CD8-positive, alpha-beta memory T cell (primary cell): ENCODE measurements around the gene DCST1. TPM values are rescaled to one million over a fixed set of nuclear protein-coding genes. Genes with fewer than 3 reads are reported as not detected.
"Not testable (repeated sequence)": the region's sequence is repeated elsewhere in the genome, so short reads cannot be mapped to it uniquely, and the experiment has no call there.

ENCODE experiments used
- CTCF ChIA-PET: fragments of 350-600 bp; sonication (Branson Sonifier 250); formaldehyde crosslinking; loops from one replicate; lab custom pipeline; 2021; ENCODE audit warnings: antibody characterized with exemption; lab: Charles Lee
- POLR2A ChIA-PET: fragments of 350-600 bp; sonication (Branson Sonifier 250); formaldehyde crosslinking; loops from one replicate; lab custom pipeline; 2021; ENCODE audit warnings: antibody characterized with exemption; lab: Charles Lee
- DNase-seq, 5 donors: peaks; one replicate each; pipeline versions ENCODE4 v3.0.0 to v3.0.0-alpha.2; 2020 to 2022; ENCODE audit warnings: mixed read lengths in 1 of 5
- H3K27ac ChIP-seq: one replicate; pipeline ENCODE4 v1.7.0; 2013; ENCODE audit warnings: low read depth, mild to moderate bottlenecking, low read length, moderate library complexity
- H3K27me3 ChIP-seq: 2 replicates; pipeline ENCODE4 v1.7.0; 2013; ENCODE audit warnings: low read length, mild to moderate bottlenecking; ENCODE audit not compliant: insufficient read depth, poor library complexity, severe bottlenecking
- H3K36me3 ChIP-seq: 2 replicates; pipeline ENCODE4 v1.7.0; 2013; ENCODE audit warnings: mild to moderate bottlenecking, low read length, moderate library complexity; ENCODE audit not compliant: insufficient read depth
- H3K4me1 ChIP-seq: 2 replicates; pipeline ENCODE4 v1.7.0; 2013; ENCODE audit warnings: mild to moderate bottlenecking, low read length, moderate library complexity; ENCODE audit not compliant: insufficient read depth
- H3K4me3 ChIP-seq: 2 replicates; pipeline ENCODE4 v1.7.0; 2013; ENCODE audit warnings: mild to moderate bottlenecking, low read length
- H3K9me3 ChIP-seq: 2 replicates; pipeline ENCODE4 v1.7.0; 2013; ENCODE audit warnings: mild to moderate bottlenecking, low read length
- H3K27ac Mint-ChIP-seq, 8 donors: one replicate each; pipeline ENCODE4 v1.8.0; 2020 to 2021; ENCODE audit warnings: mixed read lengths in 8 of 8, mild to moderate bottlenecking in 6 of 8, inconsistent platforms in 3 of 8, moderate library complexity in 3 of 8
- H3K27me3 Mint-ChIP-seq, 2 donors: one replicate each; pipeline ENCODE4 v1.8.0; 2020 to 2021; ENCODE audit warnings: mixed read lengths in 2 of 2, mild to moderate bottlenecking in 1 of 2, moderate library complexity in 1 of 2
- H3K36me3 Mint-ChIP-seq, 3 donors: one replicate each; pipeline ENCODE4 v1.8.0; 2020 to 2021; ENCODE audit warnings: mixed read lengths in 3 of 3, inconsistent platforms in 1 of 3, mild to moderate bottlenecking in 1 of 3
- H3K4me1 Mint-ChIP-seq, 3 donors: one replicate each; pipeline ENCODE4 v1.8.0; 2020 to 2021; ENCODE audit warnings: mixed read lengths in 3 of 3, inconsistent platforms in 1 of 3, mild to moderate bottlenecking in 1 of 3
- H3K4me3 Mint-ChIP-seq, 7 donors: one replicate each; pipeline ENCODE4 v1.8.0; 2020 to 2021; ENCODE audit warnings: mixed read lengths in 7 of 7, mild to moderate bottlenecking in 6 of 7, moderate library complexity in 4 of 7, inconsistent platforms in 2 of 7
- H3K9me3 Mint-ChIP-seq, 5 donors: one replicate each; pipeline ENCODE4 v1.8.0; 2020 to 2022; ENCODE audit warnings: mixed read lengths in 5 of 5, mild to moderate bottlenecking in 3 of 5, moderate library complexity in 2 of 5, inconsistent platforms in 1 of 5
- polyA plus RNA-seq: library from polyadenylated mRNA; unstranded; fragments of 300-500 nt; fragmentation: Illumina TruSeq; gene quantifications from one replicate; pipeline ENCODE4 v1.2.3, GENCODE V29; 2021
- total RNA-seq, 2 experiments: library from RNA; stranded (reverse); gene quantifications; one replicate each; pipeline ENCODE4 v1.2.3, GENCODE V29; 2021

The DCST1 gene
- total and polyA plus RNA-seq, 3 experiments from 2014 or later, result not detected

DNA sequence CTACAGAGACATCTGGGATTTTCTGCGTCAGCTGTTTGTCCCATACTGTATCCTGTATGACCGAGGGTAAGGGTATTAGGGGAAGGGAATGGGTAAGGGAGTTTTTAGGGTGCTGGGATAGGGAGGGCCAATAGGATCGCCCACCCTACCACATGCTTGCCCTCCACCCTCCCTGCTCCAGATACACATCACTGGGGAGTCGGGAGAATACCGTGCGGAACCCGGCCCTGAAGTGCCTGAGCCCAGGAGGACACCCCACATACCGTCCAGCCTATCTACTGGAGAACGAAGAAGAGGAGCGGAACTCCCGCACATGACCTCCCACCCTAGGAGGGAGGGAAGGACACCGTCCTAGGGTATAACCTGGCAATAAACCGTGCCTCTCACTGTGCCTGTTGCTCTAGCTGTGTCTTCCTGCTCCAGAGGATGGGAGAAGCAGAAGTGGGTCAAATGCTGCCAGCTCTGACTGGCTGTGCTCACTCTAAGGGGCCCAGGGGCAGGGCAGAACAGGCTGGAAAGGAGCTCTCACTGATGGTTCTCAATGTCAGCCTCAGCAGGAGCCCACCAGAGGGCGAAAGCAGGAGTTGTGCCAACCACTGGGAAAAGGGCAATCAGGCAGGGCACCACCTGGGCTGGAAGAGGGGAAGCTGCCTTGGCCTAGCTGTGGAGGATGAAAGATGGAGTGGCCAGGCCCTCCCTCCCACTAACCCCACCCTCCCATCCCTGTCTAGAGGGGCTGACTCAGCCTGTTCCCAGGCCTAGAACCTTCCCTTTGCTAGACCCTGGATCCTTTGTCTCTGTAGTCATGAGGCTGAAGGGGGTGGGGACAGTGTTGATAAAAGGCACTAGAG lies 40.7 kb upstream of the DCST1 start:
- Histone ChIP-seq H3K4me3 (no peak overlapping the region), H3K27ac (no peak overlapping the region), H3K9me3 (no peaks in the 10 kb centered on the region), H3K27me3 (no peaks in the 10 kb centered on the region), H3K36me3 (peaks cover 19% of the 10 kb centered on the region), H3K4me1 (peaks cover 8% of the 10 kb centered on the region)
- no peaks in the 10 kb centered on the region for H3K27me3 Mint-ChIP-seq
- no peak overlapping the region for H3K4me3 Mint-ChIP-seq
- peak in 1 of 5 donors; percentile 35 for DNase-seq
- H3K4me1 Mint-ChIP-seq, result peaks cover 13 to 24% (median 19%) of the 10 kb centered on the region in 3 donors
- CTCF ChIA-PET, result interaction anchor here (0.5 to 13.6 kb wide), 4 partner anchors 12 to 68 kb away, joined by 3 to 207 read pairs (median 3); no protein-coding TSS in a partner anchor
- POLR2A ChIA-PET, result interaction anchor here (0.5 to 2.3 kb wide), 2 partner anchors 9 to 12 kb away, joined by 4 to 7 read pairs; partner anchors contain the start of gene FLAD1
- no peaks in the 10 kb centered on the region for H3K9me3 Mint-ChIP-seq
- H3K27ac Mint-ChIP-seq, result no peak overlapping the region
- peaks cover 4 to 41% (median 5%) of the 10 kb centered on the region in 3 donors for H3K36me3 Mint-ChIP-seq

DNA sequence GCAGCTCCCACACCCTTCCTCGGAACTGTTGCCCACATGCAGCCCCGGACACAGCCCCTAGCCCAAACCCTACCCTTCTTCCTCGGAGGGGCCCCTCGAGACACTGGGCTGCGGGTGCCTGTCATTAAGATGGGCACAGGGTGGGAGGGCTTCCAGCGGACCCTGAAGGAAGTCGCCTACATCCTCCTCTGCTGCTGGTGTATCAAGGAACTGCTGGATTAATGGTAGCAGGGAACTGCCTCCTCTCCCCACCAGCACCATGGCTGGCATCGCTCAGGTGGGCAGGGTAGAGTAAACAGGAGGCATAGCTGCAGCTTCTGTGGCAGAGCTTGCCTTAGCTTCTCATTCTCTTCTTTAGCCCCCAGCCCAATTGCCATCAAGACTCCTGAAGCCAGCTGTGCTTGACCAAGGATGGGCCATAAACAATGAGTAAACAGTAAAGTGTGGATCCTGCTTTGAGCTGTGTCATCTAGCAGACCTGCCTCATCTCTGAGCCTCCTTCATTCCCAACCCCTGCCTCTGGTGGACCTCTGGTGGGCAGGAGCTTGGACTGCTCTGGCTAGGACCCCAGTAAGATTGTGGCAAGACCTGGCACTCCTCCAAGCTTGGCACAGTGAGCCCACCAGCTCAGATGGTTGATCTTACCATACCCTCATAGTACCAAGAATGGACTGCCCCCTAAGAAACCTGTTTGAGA lies 39.9 kb upstream of the DCST1 start, which contains the start of gene LENEP:
Gene LENEP (plus strand): TSS at position 15 of the 697 bp plus-strand sequence. CDS start 22 bp downstream, at position 37.
- Mint-ChIP-seq H3K27me3 (no peaks in the 10 kb centered on the region), H3K4me3 (peak within 1 kb of the TSS in 1 of 7 donors; percentile 9), H3K4me1 (peaks cover 16 to 24% (median 19%) of the 10 kb centered on the region in 3 donors), H3K9me3 (no peaks in the 10 kb centered on the region), H3K27ac (peak within 1 kb of the TSS in 4 of 8 donors; percentile 13 to 52 (median 36)), H3K36me3 (peaks cover 4 to 33% (median 5%) of the 10 kb centered on the region in 3 donors)
- Histone ChIP-seq H3K9me3 (no peaks in the 10 kb centered on the region), H3K27ac (peak within 1 kb of the TSS; percentile 32), H3K4me3 (no peak within 1 kb of the TSS), H3K36me3 (peaks cover 12% of the 10 kb centered on the region), H3K27me3 (no peaks in the 10 kb centered on the region), H3K4me1 (peaks cover 12% of the 10 kb centered on the region)
- DNase-seq, result peak in 1 of 5 donors; percentile 43
- ChIA-PET POLR2A (interaction anchor here (2.3 kb wide), 1 partner anchor 10 kb away, joined by 7 read pairs; the partner anchor contains the start of gene FLAD1), CTCF (interaction anchor here (0.5 to 13.6 kb wide), 8 partner anchors 8 to 67 kb away, joined by 3 to 207 read pairs (median 3); partner anchors contain the start of genes FLAD1 and PMVK)

DNA sequence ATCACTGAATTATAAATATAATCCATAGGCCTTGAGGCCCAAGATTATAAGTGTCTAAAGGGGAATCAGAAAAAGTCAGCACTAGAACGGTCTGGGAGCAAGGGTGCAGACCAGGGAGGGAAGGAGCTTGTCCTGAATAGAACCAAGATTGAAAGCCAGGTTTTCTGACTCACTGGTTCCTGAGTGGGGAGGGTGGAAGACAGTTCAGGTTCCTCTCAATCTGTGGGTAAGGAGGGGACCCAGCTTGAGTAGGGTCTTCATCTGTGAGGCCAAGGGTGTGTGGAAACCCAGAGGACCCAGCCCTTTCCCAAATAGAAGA lies 39.4 kb upstream of the DCST1 start:
- peak in 1 of 5 donors; percentile 3 for DNase-seq
- Mint-ChIP-seq H3K27ac (peak overlapping the region in 3 of 8 donors; percentile 3 to 52 (median 13)), H3K36me3 (peaks cover 0 to 28% (median under 1%) of the 10 kb centered on the region in 3 donors), H3K27me3 (no peaks in the 10 kb centered on the region), H3K9me3 (no peaks in the 10 kb centered on the region), H3K4me3 (peak overlapping the region in 1 of 7 donors; percentile 9), H3K4me1 (peaks cover 16 to 24% (median 19%) of the 10 kb centered on the region in 3 donors)
- Histone ChIP-seq H3K4me3 (no peak overlapping the region), H3K9me3 (no peaks in the 10 kb centered on the region), H3K27ac (peak overlapping the region; percentile 32), H3K27me3 (no peaks in the 10 kb centered on the region), H3K36me3 (peaks cover 11% of the 10 kb centered on the region), H3K4me1 (peaks cover 16% of the 10 kb centered on the region)
- CTCF ChIA-PET, result interaction anchor here (1.0 to 13.6 kb wide), 7 partner anchors 8 to 58 kb away, joined by 3 to 207 read pairs (median 3); partner anchors contain the start of genes FLAD1 and PMVK
- POLR2A ChIA-PET, result interaction anchor here (2.3 kb wide), 1 partner anchor 10 kb away, joined by 7 read pairs; the partner anchor contains the start of gene FLAD1

DNA sequence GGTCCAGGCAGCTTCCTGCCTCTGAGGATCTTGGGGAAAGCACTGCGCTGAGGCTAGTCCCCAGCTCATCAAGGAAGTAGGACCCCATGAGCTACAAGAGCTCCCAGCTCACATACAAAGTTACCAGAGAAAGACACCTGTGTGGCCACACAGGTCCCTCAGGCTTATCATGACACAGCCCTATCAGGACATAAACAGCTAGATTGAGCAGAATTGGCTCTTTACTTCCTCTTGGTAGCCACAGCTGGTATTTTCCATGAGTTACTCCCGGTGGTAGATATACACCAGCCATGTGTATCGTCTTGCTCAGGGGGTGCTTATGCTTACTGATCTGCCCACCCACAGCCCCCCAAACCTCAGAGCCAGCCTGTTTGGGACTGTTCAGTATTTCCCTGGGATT lies 39.0 kb upstream of the DCST1 start:
- Mint-ChIP-seq H3K4me3 (peak overlapping the region in 1 of 7 donors; percentile 9), H3K9me3 (no peaks in the 10 kb centered on the region), H3K27me3 (no peaks in the 10 kb centered on the region), H3K36me3 (peaks cover 0 to 25% (median 0%) of the 10 kb centered on the region in 3 donors), H3K4me1 (peaks cover 15 to 22% (median 18%) of the 10 kb centered on the region in 3 donors), H3K27ac (peak overlapping the region in 1 of 8 donors; percentile 13)
- Histone ChIP-seq H3K4me3 (no peak overlapping the region), H3K27me3 (no peaks in the 10 kb centered on the region), H3K9me3 (no peaks in the 10 kb centered on the region), H3K36me3 (peaks cover 9% of the 10 kb centered on the region), H3K27ac (peak overlapping the region; percentile 32), H3K4me1 (peaks cover 14% of the 10 kb centered on the region)
- DNase-seq, result peak in 1 of 5 donors; percentile 38
- POLR2A ChIA-PET, result interaction anchor here (2.3 kb wide), 1 partner anchor 11 kb away, joined by 7 read pairs; the partner anchor contains the start of gene FLAD1
- CTCF ChIA-PET, result interaction anchor here (1.0 to 13.6 kb wide), 7 partner anchors 9 to 58 kb away, joined by 3 to 207 read pairs (median 3); partner anchors contain the start of genes FLAD1 and PMVK

DNA sequence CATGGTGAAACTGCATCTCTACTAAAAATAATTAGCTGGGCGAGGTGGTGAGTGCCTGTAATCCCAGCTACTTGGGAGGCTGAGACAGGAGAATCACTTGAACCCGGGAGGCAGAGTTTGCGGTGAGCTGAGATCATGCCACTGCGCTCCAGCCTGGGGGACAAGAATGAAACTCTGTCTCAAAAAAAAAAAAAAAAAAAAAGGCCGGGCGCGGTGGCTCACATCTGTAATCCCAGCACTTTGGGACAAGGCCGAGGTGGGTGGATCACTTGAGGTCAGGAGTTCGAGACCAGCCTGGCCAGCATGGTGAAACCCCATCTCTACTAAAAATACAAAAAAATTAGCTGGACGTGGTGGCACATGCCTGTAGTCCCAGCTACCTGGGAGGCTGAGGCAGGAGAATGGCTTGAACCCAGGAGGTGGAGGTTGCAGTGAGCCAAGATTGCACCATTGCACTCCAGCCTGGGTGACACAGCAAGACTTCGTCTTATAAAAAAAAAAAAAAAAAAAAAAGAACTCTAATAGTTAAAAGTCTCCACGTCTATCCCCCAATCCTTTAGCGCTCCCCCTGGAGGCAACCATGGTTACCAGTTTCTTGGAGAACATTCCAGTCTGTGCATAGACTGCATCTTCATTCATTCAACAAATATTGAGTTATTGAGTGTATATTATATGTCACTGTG lies 38.2 kb upstream of the DCST1 start:
- peak in 1 of 5 donors; percentile 45 for DNase-seq
- H3K27me3 Mint-ChIP-seq, H3K4me3 ChIP-seq, H3K9me3 ChIP-seq, H3K9me3 Mint-ChIP-seq, H3K27me3 ChIP-seq, H3K36me3 ChIP-seq: not testable (repeated sequence)
- Mint-ChIP-seq H3K27ac (peak overlapping the region in 2 of 8 donors; percentile 1 to 12), H3K4me1 (peaks cover 18 to 22% (median 22%) of the 10 kb centered on the region in 3 donors), H3K36me3 (peaks cover 0 to 16% (median 0%) of the 10 kb centered on the region in 3 donors), H3K4me3 (peak overlapping the region in 1 of 7 donors; percentile 18)
- POLR2A ChIA-PET, result interaction anchor here (0.7 to 2.3 kb wide), 2 partner anchors 12 to 63 kb away, joined by 7 to 8 read pairs; partner anchors contain the start of gene FLAD1
- H3K27ac ChIP-seq, result peak overlapping the region; percentile 32
- H3K4me1 ChIP-seq, result peaks cover 12% of the 10 kb centered on the region
- CTCF ChIA-PET, result interaction anchor here (0.7 to 13.6 kb wide), 6 partner anchors 10 to 59 kb away, joined by 3 to 207 read pairs (median 10); partner anchors contain the start of genes FLAD1, PBXIP1, PMVK and PYGO2

DNA sequence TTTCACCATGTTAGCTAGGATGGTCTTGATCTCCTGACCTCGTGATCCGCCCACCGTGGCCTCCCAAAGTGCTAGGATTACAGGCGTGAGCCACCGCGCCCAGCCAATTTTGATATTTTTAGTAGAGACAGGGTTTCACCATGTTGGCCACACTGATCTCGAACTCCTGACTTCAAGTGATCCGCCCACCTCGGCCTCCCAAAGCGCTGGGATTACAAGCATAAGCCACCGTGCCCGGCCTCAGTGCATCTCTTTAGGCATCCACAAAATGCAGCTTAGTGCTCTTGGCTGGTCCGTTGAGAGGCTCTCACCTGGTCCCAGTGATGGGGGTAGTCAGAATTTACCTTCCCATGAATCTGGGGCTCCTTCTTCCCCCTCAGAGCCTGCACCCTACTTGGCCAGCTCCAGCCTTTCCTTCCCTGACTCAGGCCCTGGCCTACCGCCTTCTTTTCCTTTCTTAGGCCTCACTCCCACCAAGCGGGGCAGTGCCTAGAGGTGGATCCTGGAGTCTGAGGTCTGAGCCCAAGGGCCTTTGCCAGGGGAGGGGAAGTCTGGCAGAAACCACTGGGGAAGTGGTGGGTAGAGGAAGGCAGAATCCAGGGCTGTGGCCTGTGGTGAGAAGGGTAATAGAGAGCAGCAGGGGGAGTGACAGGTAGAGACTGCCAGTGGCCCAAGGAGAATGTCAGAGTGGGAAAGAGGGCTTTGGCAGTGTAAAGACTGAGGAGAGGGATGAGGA lies 36.5 kb upstream of the DCST1 start:
- Mint-ChIP-seq H3K27me3 (no peaks in the 10 kb centered on the region), H3K36me3 (peaks cover 0 to 10% (median 0%) of the 10 kb centered on the region in 3 donors), H3K27ac (peak overlapping the region in 3 of 8 donors; percentile 66 to 88 (median 68)), H3K4me1 (peaks cover 18 to 22% (median 22%) of the 10 kb centered on the region in 3 donors), H3K4me3 (peak overlapping the region in 1 of 7 donors; percentile 64), H3K9me3 (no peaks in the 10 kb centered on the region)
- ChIA-PET CTCF (interaction anchor here (1.2 to 13.6 kb wide), 5 partner anchors 11 to 61 kb away, joined by 3 to 207 read pairs (median 10); partner anchors contain the start of genes FLAD1, PBXIP1 and PMVK), POLR2A (interaction anchor here (1.1 kb wide), 1 partner anchor 37 kb away, joined by 3 read pairs; no protein-coding TSS in a partner anchor)
- Histone ChIP-seq H3K27me3 (no peaks in the 10 kb centered on the region), H3K4me3 (no peak overlapping the region), H3K4me1 (peaks cover 12% of the 10 kb centered on the region), H3K9me3 (no peaks in the 10 kb centered on the region), H3K27ac (no peak overlapping the region), H3K36me3 (no peaks in the 10 kb centered on the region)
- peak in 1 of 5 donors; percentile 26 for DNase-seq
